ENCODE data around the gene RBFOX2.
A peak's percentile ranks its signal among the peaks of the same experiment; 100 is the strongest.

The RBFOX2 gene

GRCh38 chr22:35852076-35852475 lies 176.5 kb downstream of the RBFOX2 start:
- Histone ChIP-seq H3K4me1 (ENCODE audit: insufficient read depth, poor library complexity, severe bottlenecking) (no peaks in the 10 kb centered on the region), H3K36me3 (ENCODE audit: low read depth) (no peaks in the 10 kb centered on the region), H3K27ac (ENCODE audit: poor library complexity, severe bottlenecking) (no peak overlapping the region), H3K9me3 (ENCODE audit: severe bottlenecking) (no peaks in the 10 kb centered on the region), H3K4me3 (ENCODE audit: severe bottlenecking) (no peak overlapping the region), H3K27me3 (ENCODE audit: insufficient read depth, poor library complexity, severe bottlenecking) (no peaks in the 10 kb centered on the region)
- TF ChIP-seq, protein P1, sequence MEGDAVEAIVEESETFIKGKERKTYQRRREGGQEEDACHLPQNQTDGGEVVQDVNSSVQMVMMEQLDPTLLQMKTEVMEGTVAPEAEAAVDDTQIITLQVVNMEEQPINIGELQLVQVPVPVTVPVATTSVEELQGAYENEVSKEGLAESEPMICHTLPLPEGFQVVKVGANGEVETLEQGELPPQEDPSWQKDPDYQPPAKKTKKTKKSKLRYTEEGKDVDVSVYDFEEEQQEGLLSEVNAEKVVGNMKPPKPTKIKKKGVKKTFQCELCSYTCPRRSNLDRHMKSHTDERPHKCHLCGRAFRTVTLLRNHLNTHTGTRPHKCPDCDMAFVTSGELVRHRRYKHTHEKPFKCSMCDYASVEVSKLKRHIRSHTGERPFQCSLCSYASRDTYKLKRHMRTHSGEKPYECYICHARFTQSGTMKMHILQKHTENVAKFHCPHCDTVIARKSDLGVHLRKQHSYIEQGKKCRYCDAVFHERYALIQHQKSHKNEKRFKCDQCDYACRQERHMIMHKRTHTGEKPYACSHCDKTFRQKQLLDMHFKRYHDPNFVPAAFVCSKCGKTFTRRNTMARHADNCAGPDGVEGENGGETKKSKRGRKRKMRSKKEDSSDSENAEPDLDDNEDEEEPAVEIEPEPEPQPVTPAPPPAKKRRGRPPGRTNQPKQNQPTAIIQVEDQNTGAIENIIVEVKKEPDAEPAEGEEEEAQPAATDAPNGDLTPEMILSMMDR (IDR thresholded peaks at IDR 0.05; ENCODE audit: poor library complexity, severe bottlenecking): no peak
- ATAC-seq (ENCODE audit: low read depth): no peak
- DNase-seq (ENCODE audit: low spot score): no peak

DNA sequence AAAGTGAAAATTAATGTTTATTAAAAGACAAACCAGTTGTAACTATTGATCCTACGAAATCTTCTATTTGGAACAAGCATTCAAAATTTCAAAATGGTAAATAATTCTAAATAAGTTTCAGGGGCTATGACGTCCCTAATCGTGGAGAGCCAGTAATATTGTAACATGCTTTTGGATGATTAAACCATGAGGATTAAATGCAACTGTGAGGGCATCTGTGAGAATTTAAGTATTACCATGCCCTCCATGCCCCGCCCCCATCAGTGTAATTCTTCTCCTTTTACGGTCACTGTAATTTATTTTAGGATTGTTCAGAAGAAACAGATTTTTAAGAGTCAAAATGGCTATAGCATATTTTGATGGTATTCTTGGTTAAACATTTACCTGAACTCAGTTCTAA lies 177.8 kb downstream of the RBFOX2 start:
- ATAC-seq (ENCODE audit: low read depth) (no peak), DNase-seq (ENCODE audit: low spot score) (no peak)
- Histone ChIP-seq H3K27ac (ENCODE audit: poor library complexity, severe bottlenecking) (no peak overlapping the region), H3K27me3 (ENCODE audit: insufficient read depth, poor library complexity, severe bottlenecking) (no peaks in the 10 kb centered on the region), H3K36me3 (ENCODE audit: low read depth) (no peaks in the 10 kb centered on the region), H3K4me1 (ENCODE audit: insufficient read depth, poor library complexity, severe bottlenecking) (no peaks in the 10 kb centered on the region), H3K4me3 (ENCODE audit: severe bottlenecking) (no peak overlapping the region), H3K9me3 (ENCODE audit: severe bottlenecking) (no peaks in the 10 kb centered on the region)
- TF ChIP-seq, protein P1 (IDR thresholded peaks at IDR 0.05; ENCODE audit: poor library complexity, severe bottlenecking): no peak

DNA sequence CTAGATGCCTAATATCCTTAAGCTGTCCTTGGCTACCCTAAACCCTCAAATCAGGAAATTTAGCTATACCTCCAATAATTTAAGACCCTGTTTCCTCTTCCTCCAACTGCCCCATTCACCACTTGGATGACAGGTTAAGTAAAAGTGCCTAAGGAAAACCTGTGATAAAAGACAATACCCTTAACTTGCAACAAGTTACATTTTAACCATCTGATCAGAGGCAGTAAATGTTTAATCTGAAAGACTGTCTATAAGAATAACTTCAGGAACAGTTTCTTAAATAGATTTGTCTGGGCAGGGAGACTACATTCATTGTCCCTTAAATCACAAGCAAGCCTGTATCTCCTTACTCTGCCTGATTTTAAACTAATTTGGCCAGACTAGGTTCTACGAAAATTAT lies 181.8 kb downstream of the RBFOX2 start:
- no peaks in the 10 kb centered on the region for H3K4me1 ChIP-seq (ENCODE audit: insufficient read depth, poor library complexity, severe bottlenecking)
- H3K4me3 ChIP-seq (ENCODE audit: severe bottlenecking): no peak overlapping the region
- H3K9me3 ChIP-seq (ENCODE audit: severe bottlenecking): no peaks in the 10 kb centered on the region
- no peaks in the 10 kb centered on the region for H3K27me3 ChIP-seq (ENCODE audit: insufficient read depth, poor library complexity, severe bottlenecking)
- TF ChIP-seq, protein P1 (IDR thresholded peaks at IDR 0.05; ENCODE audit: poor library complexity, severe bottlenecking): no peak
- no peaks in the 10 kb centered on the region for H3K36me3 ChIP-seq (ENCODE audit: low read depth)
- ATAC-seq (ENCODE audit: low read depth) (no peak), DNase-seq (ENCODE audit: low spot score) (no peak)
- H3K27ac ChIP-seq (ENCODE audit: poor library complexity, severe bottlenecking): no peak overlapping the region

- TF ChIP-seq, protein P1 (IDR thresholded peaks at IDR 0.05; ENCODE audit: poor library complexity, severe bottlenecking): no peak
- ATAC-seq (ENCODE audit: low read depth) (no peak), DNase-seq (ENCODE audit: low spot score) (no peak)
- Histone ChIP-seq H3K9me3 (ENCODE audit: severe bottlenecking) (no peaks in the 10 kb centered on the region), H3K27ac (ENCODE audit: poor library complexity, severe bottlenecking) (no peak overlapping the region), H3K4me1 (ENCODE audit: insufficient read depth, poor library complexity, severe bottlenecking) (peaks cover 10% of the 10 kb centered on the region), H3K4me3 (ENCODE audit: severe bottlenecking) (no peak overlapping the region), H3K36me3 (ENCODE audit: low read depth) (no peaks in the 10 kb centered on the region), H3K27me3 (ENCODE audit: insufficient read depth, poor library complexity, severe bottlenecking) (no peaks in the 10 kb centered on the region)
Measured at GRCh38 chr22:35844886-35845285, 183.7 kb downstream of the RBFOX2 start.

DNA sequence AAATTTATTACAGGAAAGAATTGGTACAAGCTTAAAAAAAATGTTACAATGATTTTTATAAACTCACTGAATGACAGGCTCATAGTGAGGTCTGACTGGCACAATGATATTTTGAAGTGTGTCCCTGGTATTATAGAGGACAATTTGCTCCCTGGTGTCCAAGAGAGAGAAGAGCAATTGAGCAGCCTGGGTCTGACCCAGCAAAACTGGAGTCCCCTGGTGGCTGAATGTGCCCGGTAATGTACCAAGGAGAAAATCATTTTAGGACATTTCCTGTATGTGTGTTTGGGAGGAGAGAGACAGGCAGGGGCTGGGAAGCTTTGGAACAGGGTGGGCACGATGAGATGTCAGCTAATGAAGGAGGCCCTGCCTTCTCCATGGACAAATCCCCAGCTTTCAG lies 185.7 kb downstream of the RBFOX2 start:
- DNase-seq (ENCODE audit: low spot score): no peak
- no peak overlapping the region for H3K4me3 ChIP-seq (ENCODE audit: severe bottlenecking)
- peak overlapping the region; percentile 97 for H3K27ac ChIP-seq (ENCODE audit: poor library complexity, severe bottlenecking)

More for the DNA sequence above, 185.7 kb downstream of the RBFOX2 start:
- H3K27me3 ChIP-seq (ENCODE audit: insufficient read depth, poor library complexity, severe bottlenecking): no peaks in the 10 kb centered on the region
- H3K36me3 ChIP-seq (ENCODE audit: low read depth): no peaks in the 10 kb centered on the region
- H3K9me3 ChIP-seq (ENCODE audit: severe bottlenecking): no peaks in the 10 kb centered on the region
- H3K4me1 ChIP-seq (ENCODE audit: insufficient read depth, poor library complexity, severe bottlenecking): peaks cover 10% of the 10 kb centered on the region
- TF ChIP-seq, protein P1 (IDR thresholded peaks at IDR 0.05; ENCODE audit: poor library complexity, severe bottlenecking): peak; percentile 59
- ATAC-seq (ENCODE audit: low read depth): peak; percentile 38; the same call in 2 of the 3 replicates

Measured in RWPE2 (cell line).